Endothelial cell (in vitro differentiated cells): ENCODE data around the gene MCU. TPM values are rescaled to one million over a fixed set of nuclear protein-coding genes. Genes with fewer than 3 reads are reported as not detected.
A peak's percentile ranks its signal among the peaks of the same experiment; 100 is the strongest.

Experiments used
- DNase-seq: peaks from one replicate; pipeline ENCODE4 v3.0.0; 2021; ENCODE audit warnings: low spot score
- H3K27ac Mint-ChIP-seq: one replicate; pipeline ENCODE4 v1.8.0; 2021; ENCODE audit warnings: mixed read lengths, inconsistent platforms; ENCODE audit not compliant: unreplicated experiment
- H3K27me3 Mint-ChIP-seq: one replicate; pipeline ENCODE4 v1.8.0; 2021; ENCODE audit warnings: mild to moderate bottlenecking, moderate library complexity, mixed read lengths, inconsistent platforms; ENCODE audit not compliant: unreplicated experiment
- H3K36me3 Mint-ChIP-seq: one replicate; pipeline ENCODE4 v1.8.0; 2021; ENCODE audit warnings: mild to moderate bottlenecking, low read depth, mixed read lengths, inconsistent platforms; ENCODE audit not compliant: unreplicated experiment
- H3K4me1 Mint-ChIP-seq: one replicate; pipeline ENCODE4 v1.8.0; 2021; ENCODE audit warnings: mild to moderate bottlenecking, mixed read lengths, inconsistent platforms; ENCODE audit not compliant: unreplicated experiment
- H3K4me3 Mint-ChIP-seq: one replicate; pipeline ENCODE4 v1.8.0; 2021; ENCODE audit warnings: mild to moderate bottlenecking, mixed read lengths, inconsistent platforms; ENCODE audit not compliant: unreplicated experiment
- H3K9me3 Mint-ChIP-seq: one replicate; pipeline ENCODE4 v1.8.0; 2021; ENCODE audit warnings: mixed read lengths, inconsistent platforms; ENCODE audit not compliant: unreplicated experiment
- total RNA-seq: library from RNA; stranded (reverse); fragmentation: NEBNext Ultra II Directional; extraction: Animal tissue kit (Norgen Biotek cat#: 25700); gene quantifications from one replicate; pipeline ENCODE4 v1.2.1, GENCODE V29; 2021; ENCODE audit not compliant: unreplicated experiment
- TF ChIP-seq, protein P1 (sequence below): fragments of 200-600 bp; sonication (generic); IDR thresholded peaks from one replicate; pipeline ENCODE4 v1.5.0; 2021; ENCODE audit warnings: antibody characterized with exemption; ENCODE audit not compliant: unreplicated experiment

MCU gene
- total RNA-seq, 1 donor from 2014 or later = 39.6 TPM

DNA sequence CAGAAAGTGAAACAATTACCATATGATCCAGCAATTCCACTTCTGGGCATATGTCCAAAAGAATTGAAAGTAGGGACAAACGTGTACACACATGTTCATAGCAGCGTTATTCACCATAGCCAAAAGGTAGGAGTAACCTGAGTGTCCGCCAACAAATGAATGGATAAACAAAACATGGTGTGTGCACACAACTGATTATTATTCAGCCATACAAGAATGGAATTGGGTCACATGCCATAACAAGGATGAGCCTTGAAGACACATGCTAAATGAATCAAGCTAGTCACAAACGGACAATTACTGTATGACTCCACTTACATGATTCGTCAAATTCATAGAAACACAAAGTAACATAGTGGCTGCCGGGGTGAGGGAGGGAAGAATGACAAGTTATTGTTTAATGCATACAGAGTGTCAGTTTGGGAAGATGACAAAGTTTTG, 197.5 kb downstream of the MCU start:
- TF ChIP-seq, protein P1, sequence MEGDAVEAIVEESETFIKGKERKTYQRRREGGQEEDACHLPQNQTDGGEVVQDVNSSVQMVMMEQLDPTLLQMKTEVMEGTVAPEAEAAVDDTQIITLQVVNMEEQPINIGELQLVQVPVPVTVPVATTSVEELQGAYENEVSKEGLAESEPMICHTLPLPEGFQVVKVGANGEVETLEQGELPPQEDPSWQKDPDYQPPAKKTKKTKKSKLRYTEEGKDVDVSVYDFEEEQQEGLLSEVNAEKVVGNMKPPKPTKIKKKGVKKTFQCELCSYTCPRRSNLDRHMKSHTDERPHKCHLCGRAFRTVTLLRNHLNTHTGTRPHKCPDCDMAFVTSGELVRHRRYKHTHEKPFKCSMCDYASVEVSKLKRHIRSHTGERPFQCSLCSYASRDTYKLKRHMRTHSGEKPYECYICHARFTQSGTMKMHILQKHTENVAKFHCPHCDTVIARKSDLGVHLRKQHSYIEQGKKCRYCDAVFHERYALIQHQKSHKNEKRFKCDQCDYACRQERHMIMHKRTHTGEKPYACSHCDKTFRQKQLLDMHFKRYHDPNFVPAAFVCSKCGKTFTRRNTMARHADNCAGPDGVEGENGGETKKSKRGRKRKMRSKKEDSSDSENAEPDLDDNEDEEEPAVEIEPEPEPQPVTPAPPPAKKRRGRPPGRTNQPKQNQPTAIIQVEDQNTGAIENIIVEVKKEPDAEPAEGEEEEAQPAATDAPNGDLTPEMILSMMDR = no peak
- peaks cover 26% of the 10 kb centered on the region for H3K36me3 Mint-ChIP-seq
- H3K9me3 Mint-ChIP-seq = no peaks in the 10 kb centered on the region
- no peak overlapping the region for H3K4me3 Mint-ChIP-seq
- peaks cover 35% of the 10 kb centered on the region for H3K4me1 Mint-ChIP-seq
- DNase-seq = no peak
- no peaks in the 10 kb centered on the region for H3K27me3 Mint-ChIP-seq
- H3K27ac Mint-ChIP-seq = no peak overlapping the region

DNA sequence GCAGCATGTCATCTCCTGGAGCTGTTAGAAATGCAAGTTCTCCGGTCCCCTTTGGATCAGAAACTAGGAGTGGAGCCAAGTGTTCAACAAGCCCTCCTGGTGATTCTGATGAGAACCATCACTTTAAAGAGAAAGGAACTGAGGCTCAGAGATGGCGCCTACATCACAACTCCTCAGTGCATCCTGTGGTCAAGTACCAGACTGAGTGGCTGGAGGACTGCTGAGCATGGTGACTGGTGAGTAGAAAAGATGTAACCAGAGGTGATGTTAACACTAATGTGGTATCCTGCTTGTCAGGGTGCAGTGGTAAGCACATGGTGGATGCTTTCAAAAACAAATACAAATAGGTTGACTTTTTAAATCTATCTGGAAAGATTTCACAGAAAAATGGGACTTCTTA, 198.1 kb downstream of the MCU start:
- H3K36me3 Mint-ChIP-seq = peaks cover 26% of the 10 kb centered on the region
- H3K9me3 Mint-ChIP-seq = no peaks in the 10 kb centered on the region
- no peak overlapping the region for H3K4me3 Mint-ChIP-seq
- peaks cover 31% of the 10 kb centered on the region for H3K4me1 Mint-ChIP-seq
- no peak for DNase-seq
- no peaks in the 10 kb centered on the region for H3K27me3 Mint-ChIP-seq
- TF ChIP-seq, protein P1 = no peak
- no peak overlapping the region for H3K27ac Mint-ChIP-seq

DNA sequence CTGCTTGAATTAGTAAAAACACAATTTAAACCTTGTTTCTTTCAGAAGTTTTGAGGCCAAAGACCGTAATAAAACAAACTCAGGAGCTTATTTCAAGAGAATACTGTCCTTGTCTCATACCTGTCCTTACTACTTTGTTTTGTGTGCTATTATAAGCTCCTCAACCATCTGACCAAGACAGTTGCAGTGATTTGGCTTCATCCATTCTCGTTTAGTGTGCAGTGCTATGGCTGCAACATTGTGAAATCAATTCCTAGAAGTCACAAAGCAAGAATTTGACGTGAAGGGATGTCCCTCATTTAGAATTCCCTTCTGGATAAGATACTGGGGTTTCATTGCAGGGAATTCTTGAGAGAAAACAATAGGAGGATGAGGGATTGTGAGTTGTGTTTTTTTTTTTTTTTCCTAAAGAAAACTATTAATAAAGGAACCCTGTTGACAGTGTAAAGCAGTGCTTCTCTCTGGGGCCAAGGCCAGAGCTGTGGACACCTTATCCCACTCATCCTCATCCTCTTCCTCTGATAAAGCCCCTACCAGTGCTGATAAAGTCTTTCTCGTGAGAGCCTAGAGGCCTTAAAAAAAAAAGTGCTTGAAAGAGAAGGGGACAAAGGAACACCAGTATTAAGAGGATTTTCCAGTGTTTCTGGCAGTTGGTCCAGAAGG, 201.3 kb downstream of the MCU start, which contains the start of gene OIT3:
OIT3 (plus strand) TSS at position 604 of the 663 bp plus-strand sequence. CDS start 60 bp downstream, outside the sequence.
- no peak for DNase-seq
- Mint-ChIP-seq H3K9me3 (no peaks in the 10 kb centered on the region), H3K4me3 (no peak within 1 kb of the TSS), H3K36me3 (peaks cover 11% of the 10 kb centered on the region), H3K4me1 (peaks cover 15% of the 10 kb centered on the region), H3K27me3 (no peaks in the 10 kb centered on the region), H3K27ac (peak within 1 kb of the TSS; percentile 80)
- TF ChIP-seq, protein P1 = no peak

DNA sequence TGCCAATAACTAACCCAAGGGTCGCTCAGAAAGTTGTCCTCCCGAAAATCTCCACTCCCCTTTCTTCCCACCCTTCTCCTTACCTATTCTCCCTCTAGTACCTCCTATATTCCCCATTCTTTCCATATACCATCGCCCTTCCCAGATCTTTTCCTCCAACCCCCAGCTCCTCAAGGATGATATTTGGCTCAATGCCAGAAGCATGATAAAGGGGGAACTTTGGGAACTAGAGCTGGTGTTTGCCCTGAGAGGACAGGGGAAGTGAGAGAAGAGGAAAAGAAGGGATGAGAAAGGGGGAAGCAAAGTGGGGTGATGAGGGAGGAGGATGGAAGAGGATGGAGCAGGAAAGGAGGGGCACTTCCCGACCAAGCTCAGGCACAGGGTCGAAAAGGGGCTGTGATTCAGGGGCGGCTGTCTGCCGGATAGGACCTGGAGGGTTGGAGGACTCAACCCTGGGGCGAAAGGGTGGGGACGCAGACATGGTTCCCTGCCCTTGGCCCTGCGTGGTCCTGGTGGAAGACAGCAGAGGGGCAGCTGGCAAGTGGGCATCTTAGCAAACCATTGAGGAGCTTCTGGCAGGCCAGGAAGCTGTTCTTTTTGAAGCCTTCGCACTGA, 203.4 kb downstream of the MCU start:
- Mint-ChIP-seq H3K4me3 (no peak overlapping the region), H3K4me1 (peaks cover 15% of the 10 kb centered on the region), H3K27me3 (no peaks in the 10 kb centered on the region), H3K36me3 (peaks cover 3% of the 10 kb centered on the region), H3K9me3 (no peaks in the 10 kb centered on the region), H3K27ac (no peak overlapping the region)
- TF ChIP-seq, protein P1 = no peak
- DNase-seq = no peak

DNA sequence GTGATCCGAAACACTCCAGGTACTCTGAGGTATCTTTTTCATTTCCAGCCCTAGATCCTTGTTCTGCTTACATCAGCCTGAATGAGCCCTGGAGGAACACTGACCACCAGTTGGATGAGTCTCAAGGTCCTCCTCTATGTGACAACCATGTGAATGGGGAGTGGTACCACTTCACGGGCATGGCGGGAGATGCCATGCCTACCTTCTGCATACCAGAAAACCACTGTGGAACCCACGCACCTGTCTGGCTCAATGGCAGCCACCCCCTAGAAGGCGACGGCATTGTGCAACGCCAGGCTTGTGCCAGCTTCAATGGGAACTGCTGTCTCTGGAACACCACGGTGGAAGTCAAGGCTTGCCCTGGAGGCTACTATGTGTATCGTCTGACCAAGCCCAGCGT, 206.7 kb downstream of the MCU start:
- Mint-ChIP-seq H3K27ac (no peak overlapping the region), H3K4me1 (peaks cover 7% of the 10 kb centered on the region), H3K36me3 (peaks cover 3% of the 10 kb centered on the region), H3K9me3 (no peaks in the 10 kb centered on the region), H3K4me3 (no peak overlapping the region), H3K27me3 (no peaks in the 10 kb centered on the region)
- DNase-seq = no peak
- TF ChIP-seq, protein P1 = no peak
